SK-N-MC (cell line): ENCODE measurements around the gene SQSTM1.
"Not testable (repeated sequence)": the region's sequence is repeated elsewhere in the genome, so short reads cannot be mapped to it uniquely, and the experiment has no call there.

ENCODE experiments used
- DNase-seq: peaks from one replicate; pipeline ENCODE4 v3.0.0-alpha.2; 2011; ENCODE audit warnings: low read depth, low spot score
- H3K27ac ChIP-seq: fragments of 200-600 bp; sonication (generic); 2 replicates; pipeline ENCODE4 v1.5.1; 2016; ENCODE audit warnings: mixed run types
- H3K36me3 ChIP-seq: fragments of 200-600 bp; sonication (generic); 2 replicates; pipeline ENCODE4 v1.6.1; 2017; ENCODE audit warnings: antibody characterized with exemption, low read length, mixed read lengths; ENCODE audit not compliant: insufficient read depth
- H3K4me3 ChIP-seq: fragments of 200-600 bp; sonication (generic); 2 replicates; pipeline ENCODE4 v1.5.1; 2016
- H3K9ac ChIP-seq: fragments of 200-600 bp; sonication (generic); 2 replicates; pipeline ENCODE4 v1.8.0; 2017; ENCODE audit warnings: mixed run types, mixed read lengths; ENCODE audit not compliant: insufficient read length
- H3K9me3 ChIP-seq: fragments of 200-600 bp; sonication (generic); 2 replicates; pipeline ENCODE4 v1.6.1; 2017; ENCODE audit warnings: low read depth, mild to moderate bottlenecking, antibody characterized with exemption, low read length, moderate library complexity, mixed read lengths
- EZH2 ChIP-seq: fragments of 200-600 bp; sonication (generic); IDR thresholded peaks from one replicate; pipeline ENCODE4 v1.6.1; 2017; ENCODE audit warnings: antibody characterized with exemption
- FOXP2 ChIP-seq: optimal IDR thresholded peaks from 2 replicates; pipeline ENCODE3; 2011; ENCODE audit warnings: mild to moderate bottlenecking, moderate library complexity; ENCODE audit not compliant: insufficient read depth; ENCODE audit errors: extremely low read length, control extremely low read depth
- POLR2AphosphoS5 ChIP-seq: IDR thresholded peaks from 2 replicates; pipeline ENCODE4 v1.6.1; 2012; ENCODE audit warnings: mild to moderate bottlenecking, low read depth, low read length, borderline replicate concordance

Gene SQSTM1

GRCh38 chr5:179869641-179870402 lies 49.1 kb downstream of the SQSTM1 start:
- H3K27ac ChIP-seq, result no peak overlapping the region
- DNase-seq, result no peak
- no peak for TF ChIP-seq FOXP2
- TF ChIP-seq EZH2, result no peak
- TF ChIP-seq POLR2AphosphoS5, result no peak
- no peak overlapping the region for H3K9ac ChIP-seq
- no peaks in the 10 kb centered on the region for H3K9me3 ChIP-seq
- H3K36me3 ChIP-seq, result peaks cover 14% of the 10 kb centered on the region; the same call in 1 of the 2 replicates
- H3K4me3 ChIP-seq, result no peak overlapping the region

GRCh38 chr5:179870403-179870903 lies 49.7 kb downstream of the SQSTM1 start:
- Histone ChIP-seq H3K9ac (no peak overlapping the region), H3K4me3 (no peak overlapping the region), H3K9me3 (no peaks in the 10 kb centered on the region), H3K36me3 (peaks cover 15% of the 10 kb centered on the region; the same call in 1 of the 2 replicates), H3K27ac (no peak overlapping the region)
- TF ChIP-seq POLR2AphosphoS5, result no peak
- no peak for TF ChIP-seq FOXP2
- TF ChIP-seq EZH2, result no peak
- no peak for DNase-seq

- TF ChIP-seq FOXP2 (no peak), POLR2AphosphoS5 (no peak), EZH2 (no peak)
- Histone ChIP-seq H3K9me3 (no peaks in the 10 kb centered on the region), H3K27ac (no peak overlapping the region), H3K4me3 (no peak overlapping the region), H3K9ac (no peak overlapping the region), H3K36me3 (peaks cover 15% of the 10 kb centered on the region; the same call in 1 of the 2 replicates)
- no peak for DNase-seq
Measured at GRCh38 chr5:179870952-179871351, 50.2 kb downstream of the SQSTM1 start.

GRCh38 chr5:179871533-179871932 lies 50.8 kb downstream of the SQSTM1 start:
- H3K27ac ChIP-seq, DNase-seq, H3K9ac ChIP-seq, H3K9me3 ChIP-seq, H3K4me3 ChIP-seq: not testable (repeated sequence)
- peaks cover 15% of the 10 kb centered on the region; the same call in 1 of the 2 replicates for H3K36me3 ChIP-seq

- H3K27ac ChIP-seq, result no peak overlapping the region
- H3K9ac ChIP-seq, result no peak overlapping the region
- peaks cover 15% of the 10 kb centered on the region; the same call in 1 of the 2 replicates for H3K36me3 ChIP-seq
- H3K9me3 ChIP-seq, result no peaks in the 10 kb centered on the region
- DNase-seq, result no peak
- TF ChIP-seq FOXP2 (no peak), POLR2AphosphoS5 (no peak), EZH2 (no peak)
- no peak overlapping the region for H3K4me3 ChIP-seq
Measured at GRCh38 chr5:179872055-179872827, 51.5 kb downstream of the SQSTM1 start.

GRCh38 chr5:179872828-179873575 lies 52.3 kb downstream of the SQSTM1 start:
- Histone ChIP-seq H3K36me3 (peaks cover 15% of the 10 kb centered on the region; the same call in 1 of the 2 replicates), H3K9ac (no peak overlapping the region), H3K4me3 (no peak overlapping the region), H3K9me3 (no peaks in the 10 kb centered on the region), H3K27ac (no peak overlapping the region)
- no peak for DNase-seq
- TF ChIP-seq EZH2 (no peak), POLR2AphosphoS5 (no peak), FOXP2 (no peak)

GRCh38 chr5:179873588-179874110 lies 52.9 kb downstream of the SQSTM1 start:
- no peak for DNase-seq
- Histone ChIP-seq H3K9ac (no peak overlapping the region), H3K27ac (no peak overlapping the region), H3K36me3 (peaks cover 12% of the 10 kb centered on the region; the same call in 1 of the 2 replicates), H3K4me3 (no peak overlapping the region), H3K9me3 (no peaks in the 10 kb centered on the region)
- no peak for TF ChIP-seq FOXP2
- TF ChIP-seq EZH2, result no peak
- TF ChIP-seq POLR2AphosphoS5, result no peak

- TF ChIP-seq POLR2AphosphoS5 (no peak), FOXP2 (no peak), EZH2 (no peak)
- Histone ChIP-seq H3K9ac (no peak overlapping the region), H3K36me3 (peaks cover 12% of the 10 kb centered on the region; the same call in 1 of the 2 replicates), H3K27ac (no peak overlapping the region), H3K4me3 (no peak overlapping the region), H3K9me3 (no peaks in the 10 kb centered on the region)
- no peak for DNase-seq
Measured at GRCh38 chr5:179874136-179874535, 53.4 kb downstream of the SQSTM1 start.
